Lower leg skin (tissue), 4 donors: ENCODE measurements around the gene AP3B1. TPM values are rescaled to one million over a fixed set of nuclear protein-coding genes. Genes with fewer than 3 reads are reported as not detected.

Experiments used
- DNase-seq, 2 donors: peaks; one replicate each; pipeline ENCODE4 v3.0.0-alpha.2; 2019; ENCODE audit warnings: low spot score in 2 of 2
- H3K4me3 ChIP-seq: fragments of 200-600 bp; sonication (generic); 2 replicates; pipeline ENCODE4 v1.5.1; 2017; ENCODE audit warnings: mild to moderate bottlenecking, low read depth; ENCODE audit not compliant: poor library complexity, severe bottlenecking
- POLR2A ChIP-seq, 2 donors: fragments of 450-650 bp; IDR thresholded peaks; one replicate each; pipeline ENCODE4 v1.6.1; 2016 to 2017; ENCODE audit warnings: antibody characterized with exemption in 2 of 2, mild to moderate bottlenecking in 1 of 2, moderate library complexity in 1 of 2
- WGBS, 2 donors: methylation state at CpG; one replicate each; pipeline ENCODE4 v1.1.5; 2018; 5-methylcytosine and 5-hydroxymethylcytosine counted together
- intact Hi-C: fragments of 100-400 bp; cut with DNase I; formaldehyde crosslinking; loops from one replicate; pipeline ENCODE4 v1.15.0; 2023; ENCODE audit warnings: low total_unique reads
- total RNA-seq, 4 donors: library from RNA; depleted of rRNA; stranded (reverse); fragments of >200 nt; gene quantifications; one replicate each; pipeline ENCODE4 v1.1.0, GENCODE V29; 2016
- TF ChIP-seq, protein P1 (sequence below), 3 donors: fragments of 450-650 bp; IDR thresholded peaks; one replicate each; pipeline ENCODE4 v1.5.1; 2016; ENCODE audit warnings: antibody characterized with exemption in 3 of 3, mild to moderate bottlenecking in 3 of 3, moderate library complexity in 2 of 3

AP3B1 gene
- total RNA-seq, 4 donors from 2014 or later, result 23.5 to 37.7 (median 33.3) TPM

DNA sequence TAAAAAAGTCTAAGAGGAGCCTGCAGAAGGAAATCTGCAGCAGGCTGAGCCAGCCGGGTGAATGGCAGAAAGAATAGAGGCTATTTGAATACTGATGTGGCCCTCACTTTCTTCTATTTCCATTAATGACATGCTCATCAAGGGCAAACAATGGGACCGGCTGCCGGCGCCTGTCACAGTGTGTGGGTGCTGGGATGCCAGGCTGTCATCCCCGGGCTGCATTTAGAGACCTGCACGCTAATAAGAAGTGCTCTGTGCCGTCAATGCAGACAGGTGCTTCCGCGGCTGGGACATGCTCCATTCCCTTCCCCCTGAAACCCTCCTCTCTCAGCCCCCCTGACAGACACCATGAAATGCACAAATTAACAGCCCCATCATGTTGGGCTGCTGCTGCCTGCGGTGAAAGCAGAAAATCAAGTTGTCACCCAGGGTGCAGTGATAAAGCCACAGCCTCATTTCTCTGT is 300.6 kb downstream of the AP3B1 start:
- TF ChIP-seq, protein P1, sequence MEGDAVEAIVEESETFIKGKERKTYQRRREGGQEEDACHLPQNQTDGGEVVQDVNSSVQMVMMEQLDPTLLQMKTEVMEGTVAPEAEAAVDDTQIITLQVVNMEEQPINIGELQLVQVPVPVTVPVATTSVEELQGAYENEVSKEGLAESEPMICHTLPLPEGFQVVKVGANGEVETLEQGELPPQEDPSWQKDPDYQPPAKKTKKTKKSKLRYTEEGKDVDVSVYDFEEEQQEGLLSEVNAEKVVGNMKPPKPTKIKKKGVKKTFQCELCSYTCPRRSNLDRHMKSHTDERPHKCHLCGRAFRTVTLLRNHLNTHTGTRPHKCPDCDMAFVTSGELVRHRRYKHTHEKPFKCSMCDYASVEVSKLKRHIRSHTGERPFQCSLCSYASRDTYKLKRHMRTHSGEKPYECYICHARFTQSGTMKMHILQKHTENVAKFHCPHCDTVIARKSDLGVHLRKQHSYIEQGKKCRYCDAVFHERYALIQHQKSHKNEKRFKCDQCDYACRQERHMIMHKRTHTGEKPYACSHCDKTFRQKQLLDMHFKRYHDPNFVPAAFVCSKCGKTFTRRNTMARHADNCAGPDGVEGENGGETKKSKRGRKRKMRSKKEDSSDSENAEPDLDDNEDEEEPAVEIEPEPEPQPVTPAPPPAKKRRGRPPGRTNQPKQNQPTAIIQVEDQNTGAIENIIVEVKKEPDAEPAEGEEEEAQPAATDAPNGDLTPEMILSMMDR (IDR thresholded peaks at IDR 0.05), result no peak
- TF ChIP-seq POLR2A (IDR thresholded peaks at IDR 0.05), result no peak
- intact Hi-C loops, result no loop called here
- 88 to 89% methylated on average over 10 of the region's 10 CpGs for WGBS, 2 donors
- DNase-seq, result no peak
- no peak overlapping the region for H3K4me3 ChIP-seq

GRCh38 chr5:77993141-77993854 is 301.2 kb downstream of the AP3B1 start:
- WGBS, 2 donors, result 84 to 87% methylated on average over 17 of the region's 17 CpGs
- H3K4me3 ChIP-seq, result no peak overlapping the region
- TF ChIP-seq, protein P1 (IDR thresholded peaks at IDR 0.05), result no peak
- intact Hi-C loops, result no loop called here
- no peak for DNase-seq

DNA sequence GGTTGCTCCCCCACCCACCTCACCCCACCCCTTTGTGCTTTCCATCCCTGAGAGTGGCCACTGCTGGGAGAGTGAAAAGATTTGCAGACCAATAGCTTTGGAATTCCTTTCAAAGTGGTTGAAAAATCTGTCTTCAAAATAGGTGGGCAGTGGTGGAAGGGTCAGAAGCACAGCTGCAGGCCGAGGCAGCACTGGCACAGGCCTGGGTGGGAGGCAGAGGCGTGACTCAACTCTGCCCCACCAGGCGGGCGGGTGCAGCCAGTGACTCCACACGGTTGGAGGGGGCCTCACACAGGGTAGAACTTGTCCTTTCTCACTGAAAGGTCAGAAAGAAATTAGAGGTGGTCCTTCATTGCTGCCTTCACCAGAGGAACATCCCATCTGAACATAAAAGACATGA is 303.4 kb downstream of the AP3B1 start:
- no peak overlapping the region for H3K4me3 ChIP-seq
- WGBS, 2 donors, result 72 to 83% methylated on average over 5 of the region's 5 CpGs
- no peak for DNase-seq
- intact Hi-C loops, result no loop called here
- TF ChIP-seq, protein P1 (IDR thresholded peaks at IDR 0.05), result no peak
- TF ChIP-seq POLR2A (IDR thresholded peaks at IDR 0.05), result no peak

- 86 to 100% methylated on average over 3 of the region's 3 CpGs for WGBS, 2 donors
- H3K4me3 ChIP-seq, result no peak overlapping the region
- no peak for DNase-seq
- no peak for TF ChIP-seq POLR2A (IDR thresholded peaks at IDR 0.05)
- TF ChIP-seq, protein P1 (IDR thresholded peaks at IDR 0.05), result no peak
- intact Hi-C loops, result no loop called here
Observed at GRCh38 chr5:77990020-77990419, 304.5 kb downstream of the AP3B1 start.

GRCh38 chr5:77987988-77988387 is 306.5 kb downstream of the AP3B1 start:
- WGBS, 2 donors, result 87 to 88% methylated on average over 19 of the region's 19 CpGs
- TF ChIP-seq, protein P1 (IDR thresholded peaks at IDR 0.05), result no peak
- no peak for TF ChIP-seq POLR2A (IDR thresholded peaks at IDR 0.05)
- intact Hi-C loops, result no loop called here
- H3K4me3 ChIP-seq, result no peak overlapping the region
- no peak for DNase-seq

GRCh38 chr5:77987331-77987730 is 307.2 kb downstream of the AP3B1 start:
- DNase-seq, result no peak
- TF ChIP-seq, protein P1 (IDR thresholded peaks at IDR 0.05), result no peak
- TF ChIP-seq POLR2A (IDR thresholded peaks at IDR 0.05), result no peak
- intact Hi-C loops, result no loop called here
- 64 to 68% methylated on average over 5 of the region's 5 CpGs for WGBS, 2 donors
- H3K4me3 ChIP-seq, result no peak overlapping the region
